22Rv1 (cell line): Measurements from ENCODE around the gene NEIL1.

Experiments
- ZFX ChIP-seq: fragments of 450-650 bp; IDR thresholded peaks from 2 replicates; pipeline ENCODE4 v1.6.1; 2017; ENCODE audit warnings: antibody characterized with exemption, borderline replicate concordance
- TF ChIP-seq, protein P1 (sequence below): fragments of 450-650 bp; IDR thresholded peaks from 2 replicates; pipeline ENCODE4 v1.5.1; 2017; ENCODE audit warnings: mild to moderate bottlenecking

DNA sequence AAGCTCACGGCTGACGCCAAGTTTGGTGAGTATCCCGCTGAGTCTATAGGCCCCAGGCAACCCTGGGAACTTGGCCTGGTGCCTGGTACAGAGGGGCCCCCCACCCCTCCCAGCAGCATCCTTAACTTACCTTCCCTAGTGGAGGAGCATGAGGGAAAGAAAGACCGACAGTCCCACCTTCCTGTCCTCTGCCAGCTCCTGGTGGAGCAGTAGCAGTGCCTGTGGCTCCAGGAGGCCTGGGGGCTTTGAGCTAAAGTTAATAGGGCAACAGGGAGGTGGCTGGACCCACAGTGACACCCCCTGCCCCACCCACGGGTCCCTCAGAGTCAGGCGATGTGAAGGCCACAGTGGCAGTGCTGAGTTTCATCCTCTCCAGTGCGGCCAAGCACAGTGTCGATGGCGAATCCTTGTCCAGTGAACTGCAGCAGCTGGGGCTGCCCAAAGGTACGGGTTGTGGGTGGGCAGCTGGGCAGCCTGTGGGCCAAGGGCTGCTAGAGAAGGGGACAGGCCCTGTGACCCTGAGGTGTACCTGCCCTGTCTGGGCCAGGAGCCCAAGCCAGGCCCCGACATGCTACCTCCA, 8.1 kb upstream of the NEIL1 start:
- TF ChIP-seq, protein P1, sequence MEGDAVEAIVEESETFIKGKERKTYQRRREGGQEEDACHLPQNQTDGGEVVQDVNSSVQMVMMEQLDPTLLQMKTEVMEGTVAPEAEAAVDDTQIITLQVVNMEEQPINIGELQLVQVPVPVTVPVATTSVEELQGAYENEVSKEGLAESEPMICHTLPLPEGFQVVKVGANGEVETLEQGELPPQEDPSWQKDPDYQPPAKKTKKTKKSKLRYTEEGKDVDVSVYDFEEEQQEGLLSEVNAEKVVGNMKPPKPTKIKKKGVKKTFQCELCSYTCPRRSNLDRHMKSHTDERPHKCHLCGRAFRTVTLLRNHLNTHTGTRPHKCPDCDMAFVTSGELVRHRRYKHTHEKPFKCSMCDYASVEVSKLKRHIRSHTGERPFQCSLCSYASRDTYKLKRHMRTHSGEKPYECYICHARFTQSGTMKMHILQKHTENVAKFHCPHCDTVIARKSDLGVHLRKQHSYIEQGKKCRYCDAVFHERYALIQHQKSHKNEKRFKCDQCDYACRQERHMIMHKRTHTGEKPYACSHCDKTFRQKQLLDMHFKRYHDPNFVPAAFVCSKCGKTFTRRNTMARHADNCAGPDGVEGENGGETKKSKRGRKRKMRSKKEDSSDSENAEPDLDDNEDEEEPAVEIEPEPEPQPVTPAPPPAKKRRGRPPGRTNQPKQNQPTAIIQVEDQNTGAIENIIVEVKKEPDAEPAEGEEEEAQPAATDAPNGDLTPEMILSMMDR = no peak
- no peak for TF ChIP-seq ZFX
